GM23248 (cell line): ENCODE measurements around the gene SUN5. TPM values are rescaled to one million over a fixed set of nuclear protein-coding genes. Genes with fewer than 3 reads are reported as not detected.

Experiments used
- DNase-seq: peaks from one replicate; pipeline ENCODE4 v3.0.0-alpha.2; 2015
- H2AFZ ChIP-seq: fragments of 200-600 bp; sonication (generic); 2 replicates; pipeline ENCODE4 v1.6.1; 2016; ENCODE audit warnings: antibody characterized with exemption
- H3F3A ChIP-seq: fragments of 200-600 bp; sonication (generic); 2 replicates; pipeline ENCODE4 v1.6.1; 2016; ENCODE audit warnings: mild to moderate bottlenecking, antibody characterized with exemption, mixed run types; ENCODE audit not compliant: insufficient read depth
- H3K27ac ChIP-seq: fragments of 200-600 bp; sonication (generic); 2 replicates; pipeline ENCODE4 v1.5.1; 2016; ENCODE audit warnings: mild to moderate bottlenecking
- H3K27me3 ChIP-seq: fragments of 200-600 bp; sonication (generic); replicated peaks from 2 replicates; pipeline ENCODE4 v1.6.1; 2016; ENCODE audit warnings: mild to moderate bottlenecking; ENCODE audit not compliant: insufficient read depth
- H3K36me3 ChIP-seq: fragments of 200-600 bp; sonication (generic); 2 replicates; pipeline ENCODE4 v1.6.1; 2016; ENCODE audit warnings: low read depth, mild to moderate bottlenecking
- H3K4me1 ChIP-seq: fragments of 200-600 bp; sonication (generic); 2 replicates; pipeline ENCODE4 v1.6.1; 2016; ENCODE audit warnings: mild to moderate bottlenecking; ENCODE audit not compliant: insufficient read depth
- H3K4me2 ChIP-seq: fragments of 200-600 bp; sonication (generic); one replicate; pipeline ENCODE4 v1.6.1; 2016; ENCODE audit warnings: mild to moderate bottlenecking; ENCODE audit not compliant: unreplicated experiment
- H3K4me3 ChIP-seq: fragments of 200-600 bp; sonication (generic); 2 replicates; pipeline ENCODE4 v1.5.1; 2016; ENCODE audit warnings: mild to moderate bottlenecking
- H3K79me2 ChIP-seq: fragments of 200-600 bp; sonication (generic); 2 replicates; pipeline ENCODE4 v1.6.1; 2016; ENCODE audit warnings: mild to moderate bottlenecking; ENCODE audit not compliant: insufficient read depth
- H3K9ac ChIP-seq: fragments of 200-600 bp; sonication (generic); 2 replicates; pipeline ENCODE4 v1.6.1; 2016; ENCODE audit warnings: mild to moderate bottlenecking
- H3K9me2 ChIP-seq: fragments of 200-600 bp; sonication (generic); 2 replicates; pipeline ENCODE4 v1.6.1; 2016; ENCODE audit warnings: mixed run types, mild to moderate bottlenecking, moderate library complexity; ENCODE audit not compliant: insufficient read depth
- H3K9me3 ChIP-seq: fragments of 200-600 bp; sonication (generic); one replicate; pipeline ENCODE4 v1.6.1; 2017; ENCODE audit warnings: low read depth
- H4K20me1 ChIP-seq: fragments of 200-600 bp; sonication (generic); 2 replicates; pipeline ENCODE4 v1.6.0; 2016; ENCODE audit not compliant: insufficient read depth
- EZH2 ChIP-seq: fragments of 200-600 bp; sonication (generic); IDR thresholded peaks from 2 replicates; pipeline ENCODE4 v1.6.1; 2018; ENCODE audit warnings: antibody characterized with exemption, mild to moderate bottlenecking; ENCODE audit not compliant: insufficient read depth, poor library complexity, severe bottlenecking
- EZH2phosphoT487 ChIP-seq: fragments of 200-600 bp; sonication (generic); IDR thresholded peaks from 2 replicates; pipeline ENCODE4 v1.6.1; 2018; ENCODE audit warnings: antibody characterized with exemption, moderate library complexity, mild to moderate bottlenecking, low read depth; ENCODE audit not compliant: insufficient read depth
- WGBS, 2 experiments: methylation state at CpG; one replicate each; pipeline ENCODE4 v1.1.6; 2015 to 2017; ENCODE audit warnings: low lambda C conversion rate in 2 of 2, low coverage in 1 of 2; ENCODE audit errors: missing lambda C conversion rate in 2 of 2; 5-methylcytosine and 5-hydroxymethylcytosine counted together
- in situ Hi-C: fragments of 300-500 bp; cut with MboI; formaldehyde crosslinking; loops from 2 replicates; pipeline ENCODE4 v1.15.0; 2020
- polyA plus RNA-seq: library from polyadenylated mRNA; unstranded; fragments of >200 nt; fragmentation: Nextera tagmentation; extraction: Ambion mirVana; gene quantifications from 2 replicates; pipeline ENCODE4 v1.2.1, GENCODE V29; 2016
- total RNA-seq: library from RNA; depleted of rRNA; stranded (reverse); fragments of >200 nt; shearing (Covaris generic); gene quantifications from 2 replicates; pipeline ENCODE4 v1.2.3, GENCODE V29; 2014

The SUN5 gene
- total and polyA plus RNA-seq, 2 experiments from 2014 or later, result not detected

GRCh38 chr20:33024609-33025317 lies 20.5 kb upstream of the SUN5 start:
- Histone ChIP-seq H3K27ac (no peak overlapping the region), H3K9me2 (no peaks in the 10 kb centered on the region), H2AFZ (no peak overlapping the region), H3K4me2 (no peak overlapping the region), H3K9me3 (no peaks in the 10 kb centered on the region), H3K79me2 (no peaks in the 10 kb centered on the region), H4K20me1 (no peaks in the 10 kb centered on the region), H3F3A (no peaks in the 10 kb centered on the region), H3K36me3 (no peaks in the 10 kb centered on the region), H3K4me1 (no peaks in the 10 kb centered on the region), H3K27me3 (no peaks in the 10 kb centered on the region), H3K4me3 (no peak overlapping the region), H3K9ac (no peak overlapping the region)
- no peak for TF ChIP-seq EZH2
- in situ Hi-C loops, result no loop called here
- 21 to 23% methylated on average over 5 of the region's 5 CpGs for WGBS, 2 experiments
- DNase-seq, result no peak

GRCh38 chr20:33024243-33024560 lies 20.0 kb upstream of the SUN5 start:
- Histone ChIP-seq H3K36me3 (no peaks in the 10 kb centered on the region), H4K20me1 (no peaks in the 10 kb centered on the region), H3K4me3 (no peak overlapping the region), H3K4me1 (no peaks in the 10 kb centered on the region), H3F3A (no peaks in the 10 kb centered on the region), H3K79me2 (no peaks in the 10 kb centered on the region), H3K9me3 (no peaks in the 10 kb centered on the region), H3K9ac (no peak overlapping the region), H3K4me2 (no peak overlapping the region), H3K27ac (no peak overlapping the region), H2AFZ (no peak overlapping the region), H3K9me2 (no peaks in the 10 kb centered on the region), H3K27me3 (0 out of 2 replicates have a peak, but pooled peaks cover 1% of the 10 kb centered on the region)
- TF ChIP-seq EZH2, result no peak
- TF ChIP-seq EZH2phosphoT487, result no peak
- in situ Hi-C loops, result no loop called here
- DNase-seq, result no peak
- WGBS, 2 experiments, result 25% methylated on average over 1 of the region's 1 CpG

- no peak overlapping the region for H3K9ac ChIP-seq
- no peaks in the 10 kb centered on the region for H4K20me1 ChIP-seq
- no peak overlapping the region for H2AFZ ChIP-seq
- H3K4me3 ChIP-seq, result no peak overlapping the region
- H3K79me2 ChIP-seq, result no peaks in the 10 kb centered on the region
- H3F3A ChIP-seq, result no peaks in the 10 kb centered on the region
- 0 out of 2 replicates have a peak, but pooled peaks cover 5% of the 10 kb centered on the region for H3K27me3 ChIP-seq
- no peaks in the 10 kb centered on the region for H3K9me3 ChIP-seq
- no peak overlapping the region for H3K27ac ChIP-seq
- 24 to 25% methylated on average over 5 to 6 of the region's 6 CpGs for WGBS, 2 experiments
- no peak for DNase-seq
- no peaks in the 10 kb centered on the region for H3K9me2 ChIP-seq
- H3K4me1 ChIP-seq, result no peaks in the 10 kb centered on the region
- H3K36me3 ChIP-seq, result no peaks in the 10 kb centered on the region
- H3K4me2 ChIP-seq, result no peak overlapping the region
- in situ Hi-C loops, result no loop called here
- TF ChIP-seq EZH2phosphoT487, result no peak
- no peak for TF ChIP-seq EZH2
Observed at GRCh38 chr20:33023439-33024242, 19.4 kb upstream of the SUN5 start.

GRCh38 chr20:33022694-33023438 lies 18.6 kb upstream of the SUN5 start:
- peaks cover 9% of the 10 kb centered on the region; the same call in 1 of the 2 replicates for H3K27me3 ChIP-seq
- no peaks in the 10 kb centered on the region for H3K36me3 ChIP-seq
- in situ Hi-C loops, result no loop called here
- no peak overlapping the region for H3K9ac ChIP-seq
- H3K4me1 ChIP-seq, result no peaks in the 10 kb centered on the region
- WGBS, 2 experiments, result 25 to 28% methylated on average over 7 of the region's 7 CpGs
- H2AFZ ChIP-seq, result no peak overlapping the region
- no peak for DNase-seq
- H3K4me2 ChIP-seq, result no peak overlapping the region
- no peaks in the 10 kb centered on the region for H3K9me3 ChIP-seq
- no peaks in the 10 kb centered on the region for H3K9me2 ChIP-seq
- no peaks in the 10 kb centered on the region for H3K79me2 ChIP-seq
- no peak overlapping the region for H3K27ac ChIP-seq
- no peaks in the 10 kb centered on the region for H4K20me1 ChIP-seq
- no peak overlapping the region for H3K4me3 ChIP-seq
- H3F3A ChIP-seq, result no peaks in the 10 kb centered on the region
- TF ChIP-seq EZH2, result no peak
- TF ChIP-seq EZH2phosphoT487, result no peak
